ENCODE measurements around the gene SLC36A3. TPM values are rescaled to one million over a fixed set of nuclear protein-coding genes. Genes with fewer than 3 reads are reported as not detected.

Gene SLC36A3
- total RNA-seq, 1 experiment from 2014 or later: not detected

GRCh38 chr5:151281001-151281639, 22.4 kb downstream of the SLC36A3 start:
- Mint-ChIP-seq H3K4me1 (ENCODE audit: insufficient read depth, unreplicated experiment) (no peaks in the 10 kb centered on the region), H3K9me3 (ENCODE audit: unreplicated experiment) (no peaks in the 10 kb centered on the region), H3K27ac (ENCODE audit: low read depth, unreplicated experiment) (no peak overlapping the region), H3K36me3 (ENCODE audit: insufficient read depth, unreplicated experiment) (no peaks in the 10 kb centered on the region), H3K4me3 (ENCODE audit: unreplicated experiment) (no peak overlapping the region), H3K27me3 (ENCODE audit: insufficient read depth, unreplicated experiment) (no peaks in the 10 kb centered on the region)
- POLR2A ChIA-PET: interaction anchor here (1.0 to 1.7 kb wide), 4 partner anchors 27 to 111 kb away, joined by 3 to 4 read pairs (median 3); partner anchors contain the start of gene GM2A
- DNase-seq (ENCODE audit: unreplicated experiment): no peak
- TF ChIP-seq CTCF (IDR thresholded peaks at IDR 0.05; ENCODE audit: unreplicated experiment): no peak
- intact Hi-C loops (cut with micrococcal nuclease): no loop called here
- CTCF ChIA-PET: interaction anchor here (0.6 to 1.3 kb wide), 9 partner anchors 11 to 1968 kb away, joined by 3 to 4 read pairs (median 3); no protein-coding TSS in a partner anchor
- no TSS peak for BruUV-seq (replicated peaks)

GRCh38 chr5:151280443-151280842, 23.1 kb downstream of the SLC36A3 start:
- Mint-ChIP-seq H3K27ac (ENCODE audit: low read depth, unreplicated experiment) (no peak overlapping the region), H3K4me1 (ENCODE audit: insufficient read depth, unreplicated experiment) (no peaks in the 10 kb centered on the region), H3K36me3 (ENCODE audit: insufficient read depth, unreplicated experiment) (no peaks in the 10 kb centered on the region), H3K27me3 (ENCODE audit: insufficient read depth, unreplicated experiment) (no peaks in the 10 kb centered on the region), H3K4me3 (ENCODE audit: unreplicated experiment) (no peak overlapping the region), H3K9me3 (ENCODE audit: unreplicated experiment) (no peaks in the 10 kb centered on the region)
- intact Hi-C loops (cut with micrococcal nuclease): no loop called here
- BruUV-seq (replicated peaks): no TSS peak
- TF ChIP-seq CTCF (IDR thresholded peaks at IDR 0.05; ENCODE audit: unreplicated experiment): no peak
- ChIA-PET CTCF (interaction anchor here (0.7 to 2.4 kb wide), 4 partner anchors 11 to 516 kb away, joined by 3 to 6 read pairs (median 4); no protein-coding TSS in a partner anchor), POLR2A (interaction anchor here (1.7 kb wide), 1 partner anchor 28 kb away, joined by 4 read pairs; the partner anchor contains the start of gene GM2A)
- peak; percentile 32 for DNase-seq (ENCODE audit: unreplicated experiment)

- DNase-seq (ENCODE audit: unreplicated experiment): no peak
- no peaks in the 10 kb centered on the region for H3K9me3 Mint-ChIP-seq (ENCODE audit: unreplicated experiment)
- no peak overlapping the region for H3K27ac Mint-ChIP-seq (ENCODE audit: low read depth, unreplicated experiment)
- POLR2A ChIA-PET: interaction anchor here (0.6 to 1.7 kb wide), 2 partner anchors 15 to 206 kb away, joined by 5 read pairs; no protein-coding TSS in a partner anchor
- TF ChIP-seq CTCF (IDR thresholded peaks at IDR 0.05; ENCODE audit: unreplicated experiment): no peak
- H3K36me3 Mint-ChIP-seq (ENCODE audit: insufficient read depth, unreplicated experiment): no peaks in the 10 kb centered on the region
- BruUV-seq (replicated peaks): no TSS peak
- H3K4me1 Mint-ChIP-seq (ENCODE audit: insufficient read depth, unreplicated experiment): no peaks in the 10 kb centered on the region
- intact Hi-C loops (cut with micrococcal nuclease): no loop called here
- CTCF ChIA-PET: interaction anchor here (0.6 to 2.4 kb wide), 7 partner anchors 9 to 1442 kb away, joined by 3 to 6 read pairs (median 3); no protein-coding TSS in a partner anchor
- no peaks in the 10 kb centered on the region for H3K27me3 Mint-ChIP-seq (ENCODE audit: insufficient read depth, unreplicated experiment)
- no peak overlapping the region for H3K4me3 Mint-ChIP-seq (ENCODE audit: unreplicated experiment)
Measured at GRCh38 chr5:151278845-151279244, 24.7 kb downstream of the SLC36A3 start.

- Mint-ChIP-seq H3K4me3 (ENCODE audit: unreplicated experiment) (no peak overlapping the region), H3K27ac (ENCODE audit: low read depth, unreplicated experiment) (no peak overlapping the region), H3K27me3 (ENCODE audit: insufficient read depth, unreplicated experiment) (no peaks in the 10 kb centered on the region), H3K36me3 (ENCODE audit: insufficient read depth, unreplicated experiment) (no peaks in the 10 kb centered on the region), H3K9me3 (ENCODE audit: unreplicated experiment) (no peaks in the 10 kb centered on the region), H3K4me1 (ENCODE audit: insufficient read depth, unreplicated experiment) (no peaks in the 10 kb centered on the region)
- BruUV-seq (replicated peaks): no TSS peak
- no peak for TF ChIP-seq CTCF (IDR thresholded peaks at IDR 0.05; ENCODE audit: unreplicated experiment)
- DNase-seq (ENCODE audit: unreplicated experiment): no peak
- CTCF ChIA-PET: interaction anchor here (1.2 to 1.6 kb wide), 3 partner anchors 37 to 44 kb away, joined by 3 to 6 read pairs (median 4); no protein-coding TSS in a partner anchor
- POLR2A ChIA-PET: interaction anchor here (1.1 kb wide), 1 partner anchor 23 kb away, joined by 8 read pairs; the partner anchor contains the start of gene GM2A
- intact Hi-C loops (cut with micrococcal nuclease): no loop called here
Measured at GRCh38 chr5:151275803-151276202, 27.8 kb downstream of the SLC36A3 start.
